SW 1271 (cell line): ENCODE measurements around the gene CLEC2L.
"Not testable (repeated sequence)": the region's sequence is repeated elsewhere in the genome, so short reads cannot be mapped to it uniquely, and the experiment has no call there.

Experiments used
- DNase-seq, 2 experiments: peaks; one replicate each; lab custom pipeline; 2025; lab: John Stamatoyannopoulos, UW

Gene CLEC2L

GRCh38 chr7:139523968-139524815, 707 bp downstream of the CLEC2L start:
- DNase-seq, result no peak

GRCh38 chr7:139525239-139525638, 1.8 kb downstream of the CLEC2L start:
- DNase-seq, result no peak

- no peak for DNase-seq
These were observed 2.3 kb downstream of the CLEC2L start for GRCh38 chr7:139525750-139526149.

DNA sequence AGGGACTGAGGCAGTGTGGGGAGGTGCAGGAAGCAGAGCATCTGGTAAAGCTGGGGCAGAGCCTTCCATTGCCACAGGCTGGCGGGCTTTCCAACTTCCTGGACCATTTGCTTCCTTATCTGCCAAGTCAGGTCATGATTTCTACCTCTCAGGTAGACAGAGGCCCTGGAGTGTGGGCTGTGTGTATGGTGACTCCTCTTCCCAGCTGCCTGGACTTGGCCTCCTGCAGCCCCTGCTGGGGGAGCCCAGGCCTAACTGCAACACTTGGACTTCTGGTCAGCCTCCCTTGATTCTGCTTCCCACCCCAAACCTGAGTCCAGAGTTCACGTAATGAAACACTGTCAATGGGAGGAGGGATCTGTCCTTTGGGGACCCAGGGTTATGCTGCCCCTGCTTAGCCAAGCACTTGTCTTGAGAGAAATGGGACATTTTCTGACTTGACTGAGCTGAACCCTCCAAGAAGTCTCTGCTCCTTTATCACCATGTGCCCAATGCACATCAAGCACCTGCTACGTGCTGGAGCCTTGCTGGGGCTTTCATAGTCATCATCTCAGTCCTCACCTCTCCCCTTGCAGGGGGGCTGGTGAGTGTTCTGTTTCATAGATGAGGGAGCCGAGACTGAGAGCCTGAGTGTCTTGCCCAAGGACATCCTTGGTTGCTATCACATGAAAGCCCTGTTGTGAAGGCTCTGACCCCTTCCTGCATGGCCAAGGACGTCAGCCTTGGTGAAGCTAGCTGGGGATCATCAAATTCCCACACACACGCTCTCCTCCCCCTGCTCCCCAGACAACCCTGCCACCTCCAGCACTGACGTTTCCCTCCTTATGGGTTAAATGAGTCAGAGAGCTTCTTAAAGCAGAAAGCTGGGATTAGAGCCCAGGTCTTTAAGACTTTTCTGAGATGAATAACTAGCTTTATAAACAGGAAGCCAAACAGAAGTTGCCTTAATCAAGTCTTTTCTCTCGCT, 3.4 kb downstream of the CLEC2L start:
- DNase-seq, result no peak

GRCh38 chr7:139531094-139531493, 7.6 kb downstream of the CLEC2L start:
- DNase-seq, result no peak

- no peak for DNase-seq
These were observed 9.2 kb downstream of the CLEC2L start for GRCh38 chr7:139532636-139533155.

- DNase-seq, result no peak
These were observed 10.6 kb downstream of the CLEC2L start for GRCh38 chr7:139534096-139534495.

DNA sequence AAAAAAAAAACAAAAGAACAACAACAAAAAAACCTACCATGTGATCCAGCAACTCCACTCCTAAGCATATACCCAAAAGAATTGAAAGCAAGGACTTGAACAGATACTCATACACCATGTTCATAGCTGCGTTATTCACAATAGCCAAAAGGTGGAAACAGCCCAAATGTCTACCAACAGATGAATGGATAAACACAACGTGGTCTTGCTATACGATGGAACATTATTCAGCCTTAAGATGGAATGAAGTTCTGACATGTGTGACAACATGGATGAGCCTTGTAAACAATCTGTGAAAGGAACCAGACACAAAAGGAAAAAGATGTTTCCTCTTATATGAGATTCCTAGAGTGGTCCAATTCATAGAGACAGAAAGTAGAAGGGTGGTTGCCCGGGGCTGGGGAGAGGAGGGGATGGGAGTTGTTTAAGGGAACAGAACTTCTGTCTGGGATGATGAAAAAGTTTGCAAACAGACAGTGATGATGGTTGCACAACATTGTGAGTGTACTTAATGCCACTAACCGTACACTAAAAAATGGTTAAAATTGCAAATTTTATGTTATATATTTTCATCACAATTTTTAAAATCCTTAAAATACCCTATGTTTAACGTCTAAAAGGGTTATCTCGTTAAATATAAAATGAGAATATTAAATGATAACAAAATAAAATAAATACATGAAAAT, 11.6 kb downstream of the CLEC2L start:
- DNase-seq, result no peak

- no peak for DNase-seq
These were observed 12.7 kb downstream of the CLEC2L start for GRCh38 chr7:139536152-139536551.

DNA sequence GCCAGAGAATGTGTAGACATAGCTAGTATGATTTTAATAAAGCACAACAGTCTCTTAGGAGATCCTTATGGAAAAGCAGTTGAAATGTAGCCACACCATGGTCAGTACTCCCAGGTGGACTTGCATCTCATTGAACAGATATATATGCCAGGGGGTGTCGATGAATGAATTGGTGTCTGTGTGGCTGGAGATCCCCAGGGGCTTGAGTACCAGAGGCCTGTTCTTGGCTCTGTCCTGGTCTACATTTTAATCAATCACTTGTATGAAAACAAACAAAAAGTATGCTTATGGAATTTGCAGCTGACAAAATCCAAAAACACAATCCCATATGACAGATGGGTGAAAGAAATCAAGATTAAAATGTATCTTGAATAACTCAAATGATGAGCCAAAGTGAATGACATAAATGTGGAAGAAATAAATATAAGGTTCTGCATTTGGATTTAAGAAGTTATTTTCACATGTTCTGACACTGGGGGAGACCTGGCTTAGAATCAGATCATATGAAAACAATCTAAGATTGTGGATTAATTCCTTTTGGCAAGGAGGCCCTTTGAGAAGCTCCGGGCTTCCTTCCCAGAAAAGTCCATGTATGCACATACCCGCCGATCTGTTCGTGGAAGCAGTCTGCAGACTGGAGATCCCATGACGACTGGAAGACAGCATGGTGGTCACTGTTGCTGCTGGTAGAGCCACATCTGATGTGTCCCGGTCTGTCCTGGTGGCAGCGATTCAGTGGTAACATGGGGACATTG, 15.6 kb downstream of the CLEC2L start:
- DNase-seq, result no peak

- no peak for DNase-seq
These were observed 16.7 kb downstream of the CLEC2L start for GRCh38 chr7:139540203-139540602.

DNA sequence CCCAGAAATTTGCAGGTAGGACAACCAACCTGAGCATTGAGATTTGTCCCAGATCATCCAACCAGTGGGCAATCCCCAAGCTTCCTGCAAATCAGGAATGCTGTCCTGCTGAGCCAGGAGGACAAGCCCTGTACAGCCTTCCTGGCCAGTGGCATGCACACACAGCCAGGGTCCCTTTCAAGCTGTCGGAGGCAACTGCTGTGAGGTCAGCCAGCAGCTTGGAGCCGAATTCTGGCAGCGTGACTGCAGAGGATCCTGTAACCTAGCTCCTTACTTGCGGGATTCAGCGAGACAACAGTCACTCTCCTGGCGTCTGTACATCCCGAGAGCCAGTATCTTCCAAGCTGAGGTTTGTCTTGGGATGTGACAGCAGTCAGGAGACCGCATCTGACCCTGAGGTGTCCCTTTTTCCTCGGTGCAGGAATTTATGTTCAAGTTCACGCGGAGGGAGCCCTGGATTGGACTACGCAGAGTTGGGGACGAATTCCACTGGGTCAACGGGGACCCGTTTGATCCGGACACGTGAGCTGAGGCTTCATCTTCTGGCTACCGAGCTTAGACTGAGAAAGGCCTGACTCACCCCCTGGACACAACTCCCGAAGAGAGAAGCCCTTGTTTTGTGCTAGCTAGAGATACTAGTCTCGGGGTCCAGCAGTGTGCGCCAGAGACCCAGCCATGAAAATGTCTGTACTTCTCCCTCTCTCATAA, 18.3 kb downstream of the CLEC2L start:
- DNase-seq, result no peak

DNA sequence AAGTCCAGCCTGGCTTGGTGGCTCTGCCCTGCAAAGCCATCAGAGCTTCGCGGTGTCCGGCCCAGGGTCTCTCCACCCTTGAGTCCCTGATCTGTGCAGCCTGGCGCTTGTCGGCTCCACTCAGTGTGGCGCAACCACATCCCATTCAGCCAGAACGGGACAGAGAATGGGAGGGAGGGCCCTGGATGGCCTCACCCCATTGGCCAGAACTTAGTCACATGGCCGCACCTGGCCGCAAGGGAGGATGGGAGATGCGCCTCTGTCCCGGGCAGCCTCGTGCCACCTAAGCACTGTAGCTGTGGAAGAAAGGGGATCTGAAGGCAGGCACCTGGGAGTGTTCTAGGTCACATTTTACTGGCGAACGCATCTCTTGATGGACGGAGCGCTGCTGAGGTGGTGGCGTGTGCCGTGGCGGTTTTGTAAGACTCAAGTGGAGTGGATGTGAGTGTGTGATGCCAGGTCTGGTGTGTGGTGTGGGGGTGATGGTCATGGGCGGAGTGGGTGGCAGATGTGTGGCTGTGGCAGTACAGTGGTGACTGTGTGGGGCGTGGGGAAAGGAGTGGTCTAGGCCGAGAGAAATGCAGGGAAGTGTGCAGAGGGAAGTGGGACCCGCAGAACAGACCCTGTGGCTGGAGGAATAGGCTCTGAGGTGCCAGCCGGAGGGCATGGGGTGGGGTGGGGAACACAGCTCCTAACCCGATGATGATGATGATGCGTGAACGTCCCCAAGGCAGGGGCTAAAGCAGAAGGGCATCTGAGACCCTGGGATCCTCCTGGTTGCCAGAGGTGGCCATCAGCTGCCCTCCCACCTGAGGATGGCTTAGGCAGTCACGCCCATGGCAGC, 19.0 kb downstream of the CLEC2L start:
- no peak for DNase-seq

GRCh38 chr7:139543801-139544603, 20.5 kb downstream of the CLEC2L start:
- DNase-seq, result no peak

- DNase-seq, result no peak
These were observed 21.2 kb downstream of the CLEC2L start for GRCh38 chr7:139544645-139545044.

GRCh38 chr7:139548302-139549028, 25.0 kb downstream of the CLEC2L start:
- DNase-seq, result no peak

- not testable (repeated sequence) for DNase-seq
These were observed 30.7 kb downstream of the CLEC2L start for GRCh38 chr7:139553991-139554700.
